DMS53 (cell line): ENCODE measurements around the gene CSMD2.
"Not testable (repeated sequence)": the region's sequence is repeated elsewhere in the genome, so short reads cannot be mapped to it uniquely, and the experiment has no call there.

ENCODE experiments used
- DNase-seq: peaks from one replicate; lab custom pipeline; 2025; lab: John Stamatoyannopoulos, UW

The CSMD2 gene

GRCh38 chr1:34108269-34108668 is 56.8 kb downstream of the CSMD2 start:
- no peak for DNase-seq

- DNase-seq = no peak
These were observed 63.9 kb downstream of the CSMD2 start for GRCh38 chr1:34101151-34101550.

GRCh38 chr1:34100332-34100731 is 64.7 kb downstream of the CSMD2 start:
- DNase-seq = no peak

- not testable (repeated sequence) for DNase-seq
These were observed 72.6 kb downstream of the CSMD2 start for GRCh38 chr1:34092399-34092798.

GRCh38 chr1:34089731-34090130 is 75.3 kb downstream of the CSMD2 start:
- no peak for DNase-seq

- no peak for DNase-seq
These were observed 77.0 kb downstream of the CSMD2 start for GRCh38 chr1:34087986-34088385.

GRCh38 chr1:34086561-34086960 is 78.5 kb downstream of the CSMD2 start:
- DNase-seq = no peak

- DNase-seq = no peak
These were observed 81.1 kb downstream of the CSMD2 start for GRCh38 chr1:34083974-34084373.

- DNase-seq = not testable (repeated sequence)
These were observed 82.9 kb downstream of the CSMD2 start for GRCh38 chr1:34082085-34082670.

- DNase-seq = no peak
These were observed 86.6 kb downstream of the CSMD2 start for GRCh38 chr1:34078383-34078782.

- no peak for DNase-seq
These were observed 89.5 kb downstream of the CSMD2 start for GRCh38 chr1:34075576-34075975.

- DNase-seq = no peak
These were observed 91.9 kb downstream of the CSMD2 start for GRCh38 chr1:34073028-34073695.

GRCh38 chr1:34070201-34070836 is 94.7 kb downstream of the CSMD2 start:
- DNase-seq = no peak

- no peak for DNase-seq
These were observed 97.9 kb downstream of the CSMD2 start for GRCh38 chr1:34066981-34067603.

GRCh38 chr1:34066166-34066565 is 98.9 kb downstream of the CSMD2 start:
- no peak for DNase-seq

- no peak for DNase-seq
These were observed 99.5 kb downstream of the CSMD2 start for GRCh38 chr1:34065498-34065897.

GRCh38 chr1:34060901-34061415 is 104.1 kb downstream of the CSMD2 start:
- DNase-seq = no peak

- no peak for DNase-seq
These were observed 104.8 kb downstream of the CSMD2 start for GRCh38 chr1:34060187-34060730.

GRCh38 chr1:34057347-34058130 is 107.5 kb downstream of the CSMD2 start:
- no peak for DNase-seq

GRCh38 chr1:34055818-34056217 is 109.2 kb downstream of the CSMD2 start:
- no peak for DNase-seq

- no peak for DNase-seq
These were observed 110.1 kb downstream of the CSMD2 start for GRCh38 chr1:34054920-34055319.

- DNase-seq = no peak
These were observed 111.4 kb downstream of the CSMD2 start for GRCh38 chr1:34053660-34054059.
